ENCODE data around the gene VPS33B. TPM values are rescaled to one million over a fixed set of nuclear protein-coding genes. Genes with fewer than 3 reads are reported as not detected.

Gene VPS33B
- total RNA-seq, 1 experiment from 2014 or later = 18.8 TPM

DNA sequence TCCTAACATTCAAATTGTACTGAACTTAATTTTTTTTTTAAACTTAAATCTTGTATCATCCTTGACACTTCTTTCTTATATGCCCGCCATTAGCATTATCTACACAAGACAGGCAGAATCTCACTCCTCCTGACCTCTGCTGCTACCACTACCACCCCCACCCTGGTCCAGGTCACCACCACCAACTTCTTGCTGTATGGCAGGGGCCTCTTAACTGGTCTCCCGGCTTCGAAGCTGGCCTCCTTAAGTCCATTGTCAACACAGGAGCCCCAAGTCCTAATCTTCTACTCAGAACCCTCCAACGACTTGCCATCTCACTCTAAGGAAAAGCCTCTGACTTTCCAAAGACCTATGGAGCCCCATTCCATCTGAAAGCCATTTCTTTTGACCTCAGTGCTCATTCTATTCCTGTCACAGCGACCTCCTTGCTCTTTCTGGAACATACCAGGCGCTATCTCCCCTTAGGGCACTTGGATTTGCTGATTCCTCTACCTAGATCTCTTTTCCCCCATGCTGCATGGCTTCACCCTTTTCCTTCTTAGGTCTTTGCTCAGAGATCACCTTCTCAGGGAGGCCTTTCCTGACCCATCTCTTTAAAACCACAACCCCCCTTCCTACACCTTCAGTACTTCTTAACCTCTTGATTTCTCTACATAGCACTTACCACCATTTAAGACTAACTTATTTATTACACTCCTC lies 30.7 kb downstream of the VPS33B start:
- in situ Hi-C loops (cut with HindIII; ENCODE audit: low pct_unique_long_range_greater_than_20kb, low sequenced_read_pairs) = no loop called here
- DNase-seq (ENCODE audit: low read depth, low spot score) = no peak

DNA sequence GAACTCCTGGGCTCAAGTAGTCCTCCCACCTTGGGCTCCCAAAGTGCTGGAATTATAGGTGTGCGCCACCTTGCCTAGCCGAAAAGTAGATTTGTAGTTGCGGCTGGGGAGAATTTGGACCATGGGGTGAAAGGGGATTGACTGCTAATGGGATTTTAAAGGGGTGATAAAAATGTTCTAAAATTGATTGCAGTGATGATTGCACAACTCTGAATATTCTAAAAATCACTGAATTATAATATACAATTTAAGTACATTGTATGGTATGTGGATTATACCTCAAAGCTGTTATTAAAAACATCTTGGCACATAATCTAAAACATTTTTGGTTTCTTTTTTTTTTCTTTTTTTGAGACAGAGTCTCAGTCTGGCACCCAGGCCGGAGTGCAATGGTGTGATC lies 31.9 kb downstream of the VPS33B start:
- no peak for DNase-seq (ENCODE audit: low read depth, low spot score)
- in situ Hi-C loops (cut with HindIII; ENCODE audit: low pct_unique_long_range_greater_than_20kb, low sequenced_read_pairs) = no loop called here

DNA sequence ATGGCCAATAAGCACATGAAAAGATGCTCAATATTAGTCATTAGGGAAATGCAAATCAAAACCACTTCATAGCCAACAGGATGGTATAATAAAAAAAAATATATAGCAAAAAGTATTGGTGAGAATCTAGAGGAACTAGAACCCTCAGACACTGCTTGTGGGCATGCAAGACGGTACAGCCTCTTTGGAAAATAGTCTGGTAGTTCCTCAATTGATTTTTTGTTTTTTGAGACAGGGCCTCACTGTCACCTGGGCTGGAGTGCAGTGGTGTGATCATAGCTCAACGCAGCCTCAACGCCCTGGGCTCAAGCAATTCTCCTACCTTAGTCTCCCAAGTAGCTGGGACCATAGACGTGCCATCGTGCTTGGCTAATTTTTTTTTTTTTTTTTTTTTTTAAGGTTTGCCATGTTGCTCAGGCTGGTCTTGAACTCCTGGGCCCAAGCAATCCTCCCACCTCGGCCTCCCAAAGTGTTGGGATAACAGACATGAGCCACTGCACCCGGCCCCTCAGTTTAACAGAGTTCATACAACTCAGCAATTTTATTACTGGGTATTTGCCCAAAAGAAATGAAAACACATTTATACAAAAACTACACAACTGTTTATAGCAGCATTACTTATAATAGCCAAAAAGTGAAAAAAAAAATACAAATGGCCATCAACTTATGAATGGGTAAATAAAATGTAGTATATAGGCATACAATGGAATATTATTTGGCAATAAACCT lies 33.2 kb downstream of the VPS33B start:
- in situ Hi-C loops (cut with HindIII; ENCODE audit: low pct_unique_long_range_greater_than_20kb, low sequenced_read_pairs) = no loop called here
- DNase-seq (ENCODE audit: low read depth, low spot score) = no peak

DNA sequence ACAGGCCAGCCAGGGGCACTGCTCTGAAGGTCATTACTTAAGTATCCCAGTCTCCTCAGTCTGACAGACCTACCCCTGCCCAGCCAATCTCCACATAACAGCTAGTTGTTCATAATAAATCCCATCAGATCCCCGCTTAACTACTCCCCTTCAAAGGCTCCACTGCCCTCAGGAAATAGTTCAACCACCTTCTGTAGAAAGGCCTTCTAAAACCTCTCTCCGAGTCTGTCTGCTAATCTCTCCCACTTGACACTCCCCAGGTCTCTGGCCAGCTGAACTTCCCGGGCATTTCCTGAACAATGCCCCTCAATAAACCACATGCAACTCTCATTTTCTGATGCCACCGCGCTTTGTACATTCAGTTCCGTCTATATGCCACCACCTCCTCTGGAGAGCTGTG lies 34.1 kb downstream of the VPS33B start:
- in situ Hi-C loops (cut with HindIII; ENCODE audit: low pct_unique_long_range_greater_than_20kb, low sequenced_read_pairs) = no loop called here
- DNase-seq (ENCODE audit: low read depth, low spot score) = no peak

DNA sequence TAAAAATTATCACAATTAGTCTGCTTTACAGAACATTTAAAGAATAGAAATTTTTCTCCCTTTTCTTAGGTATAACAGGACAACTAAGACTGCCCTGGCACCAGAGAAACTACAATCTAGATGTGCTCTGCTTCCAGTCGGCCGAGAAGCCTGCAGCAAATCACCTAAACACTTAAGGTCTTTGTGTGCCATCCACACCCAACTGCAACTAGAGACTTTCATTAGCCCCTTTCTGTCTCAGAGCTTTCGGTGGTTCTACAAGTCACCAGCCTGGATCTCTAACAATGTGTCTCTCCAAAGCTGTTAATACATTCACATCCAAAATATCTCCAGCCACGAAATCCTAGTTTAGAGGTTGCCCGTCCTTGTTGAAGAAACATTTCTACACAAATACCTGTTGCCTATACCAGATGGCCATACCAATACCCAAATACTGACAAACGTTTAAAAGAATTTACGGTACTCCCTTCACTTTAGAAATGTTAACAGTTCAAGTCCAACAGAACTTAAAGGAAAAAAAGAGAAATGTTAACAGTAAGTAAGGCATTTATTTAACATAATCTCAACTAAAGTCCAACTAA lies 34.7 kb downstream of the VPS33B start:
- in situ Hi-C loops (cut with HindIII; ENCODE audit: low pct_unique_long_range_greater_than_20kb, low sequenced_read_pairs) = no loop called here
- peak; percentile 64 for DNase-seq (ENCODE audit: low read depth, low spot score)

DNA sequence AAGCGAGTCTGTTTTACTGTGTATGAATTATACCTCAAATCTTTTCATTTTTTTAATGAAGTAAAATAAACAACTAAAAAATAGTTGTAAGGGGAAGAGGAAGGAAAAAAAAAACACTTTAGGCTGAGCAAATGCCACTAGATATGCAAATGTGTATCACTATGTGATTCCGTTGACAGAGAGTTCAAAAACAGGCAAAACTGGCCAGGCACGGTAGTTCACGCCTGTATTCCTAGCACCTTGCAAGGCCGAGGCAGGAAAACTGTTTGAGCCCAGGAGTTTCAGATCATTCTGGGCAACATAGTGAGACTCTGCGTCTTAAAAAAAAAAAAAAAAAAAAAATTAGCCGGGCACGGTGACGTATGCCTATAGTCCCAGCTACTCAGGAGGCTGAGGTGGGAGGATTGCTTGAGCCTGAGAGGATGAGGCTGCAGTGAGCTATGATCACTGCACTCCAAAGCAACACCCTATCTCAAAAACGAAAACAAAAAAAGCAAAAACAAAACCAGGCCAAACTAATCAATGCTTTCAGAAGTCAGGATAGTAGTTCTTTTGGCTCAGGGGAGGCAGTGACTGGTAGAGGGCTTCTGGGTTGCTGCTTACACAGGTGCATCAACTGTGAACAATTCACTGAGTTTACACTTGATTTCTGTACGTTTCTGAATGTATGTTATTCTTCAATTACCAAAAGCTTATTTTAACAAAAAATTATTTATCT lies 35.4 kb downstream of the VPS33B start:
- in situ Hi-C loops (cut with HindIII; ENCODE audit: low pct_unique_long_range_greater_than_20kb, low sequenced_read_pairs) = no loop called here
- no peak for DNase-seq (ENCODE audit: low read depth, low spot score)

DNA sequence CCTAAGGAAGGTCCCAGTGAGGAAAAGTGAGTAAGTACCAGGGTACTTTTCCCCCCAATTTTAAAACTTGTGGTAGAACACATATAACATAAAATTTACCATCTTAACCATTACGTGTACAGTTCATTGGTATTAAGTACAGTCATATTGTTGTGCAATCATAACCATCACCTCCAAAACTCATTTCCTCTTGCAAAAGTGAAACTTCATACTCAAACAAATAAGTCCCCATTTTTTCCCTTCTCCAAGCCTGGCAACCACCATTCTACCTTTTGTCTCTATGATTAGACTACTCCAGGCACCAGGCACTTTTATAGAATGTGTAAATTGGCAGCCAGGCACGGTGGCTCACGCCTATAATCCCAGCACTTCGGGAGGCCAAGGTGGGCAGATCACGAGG lies 40.3 kb downstream of the VPS33B start:
- no peak for DNase-seq (ENCODE audit: low read depth, low spot score)
- in situ Hi-C loops (cut with HindIII; ENCODE audit: low pct_unique_long_range_greater_than_20kb, low sequenced_read_pairs) = no loop called here

DNA sequence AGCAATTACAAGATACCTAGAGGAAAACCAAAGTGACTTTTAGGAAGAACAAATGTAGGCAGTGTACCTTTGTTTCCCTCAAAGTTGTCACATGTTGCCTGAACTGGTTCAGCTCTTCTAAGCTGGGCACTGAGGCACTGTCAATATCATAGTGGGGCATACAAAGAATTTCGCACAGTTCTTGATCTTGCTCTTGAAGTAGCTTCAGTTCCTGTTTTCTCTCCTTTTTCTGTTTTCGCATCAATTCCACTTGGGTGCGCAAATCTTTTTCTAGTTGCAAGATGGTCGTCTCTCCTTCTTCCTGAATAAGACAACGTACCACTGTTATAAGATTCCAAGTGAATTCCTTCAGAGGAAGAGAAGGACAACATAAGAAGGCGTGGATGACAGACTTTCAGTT lies 40.7 kb downstream of the VPS33B start:
- in situ Hi-C loops (cut with HindIII; ENCODE audit: low pct_unique_long_range_greater_than_20kb, low sequenced_read_pairs) = no loop called here
- no peak for DNase-seq (ENCODE audit: low read depth, low spot score)

DNA sequence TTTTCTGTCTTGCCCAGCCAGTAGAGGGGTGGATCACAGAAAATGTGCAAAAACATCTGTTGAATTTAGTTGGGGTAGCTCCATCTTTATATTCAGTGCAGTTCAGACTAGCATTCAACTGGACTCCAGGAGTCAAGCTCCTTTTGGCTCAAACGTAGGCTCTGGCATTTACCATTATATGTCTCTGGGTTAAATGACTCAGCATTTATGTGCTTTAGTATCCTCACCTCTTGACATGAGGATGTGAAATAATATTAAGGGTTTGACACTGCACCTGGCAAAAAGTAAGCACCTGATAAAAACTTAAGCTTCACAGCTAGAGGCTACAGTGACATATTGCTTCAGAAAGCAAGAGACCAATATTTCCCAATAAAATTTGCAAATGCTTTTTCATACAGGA lies 42.8 kb downstream of the VPS33B start:
- in situ Hi-C loops (cut with HindIII; ENCODE audit: low pct_unique_long_range_greater_than_20kb, low sequenced_read_pairs) = no loop called here
- DNase-seq (ENCODE audit: low read depth, low spot score) = no peak

DNA sequence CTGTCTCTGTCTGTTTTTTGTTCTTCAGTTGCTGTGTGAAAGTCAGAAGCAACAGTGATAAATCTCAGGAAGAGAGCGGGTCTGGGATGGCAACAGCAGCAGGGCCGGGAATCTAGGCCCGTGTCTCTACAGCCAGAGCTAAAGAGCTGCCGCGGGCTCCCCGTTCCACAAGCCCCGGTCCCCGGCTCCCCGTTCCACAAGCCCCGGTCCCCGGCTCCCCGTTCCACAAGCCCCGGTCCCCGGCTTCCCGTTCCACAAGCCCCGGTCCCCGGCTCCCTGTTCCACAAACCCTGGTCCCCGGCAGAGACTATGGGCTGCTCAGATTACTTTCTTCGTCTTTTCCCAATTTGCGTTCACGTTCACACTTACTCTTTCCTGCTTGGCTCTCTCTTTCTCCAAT lies 48.2 kb downstream of the VPS33B start:
- DNase-seq (ENCODE audit: low read depth, low spot score) = no peak
- in situ Hi-C loops (cut with HindIII; ENCODE audit: low pct_unique_long_range_greater_than_20kb, low sequenced_read_pairs) = no loop called here

DNA sequence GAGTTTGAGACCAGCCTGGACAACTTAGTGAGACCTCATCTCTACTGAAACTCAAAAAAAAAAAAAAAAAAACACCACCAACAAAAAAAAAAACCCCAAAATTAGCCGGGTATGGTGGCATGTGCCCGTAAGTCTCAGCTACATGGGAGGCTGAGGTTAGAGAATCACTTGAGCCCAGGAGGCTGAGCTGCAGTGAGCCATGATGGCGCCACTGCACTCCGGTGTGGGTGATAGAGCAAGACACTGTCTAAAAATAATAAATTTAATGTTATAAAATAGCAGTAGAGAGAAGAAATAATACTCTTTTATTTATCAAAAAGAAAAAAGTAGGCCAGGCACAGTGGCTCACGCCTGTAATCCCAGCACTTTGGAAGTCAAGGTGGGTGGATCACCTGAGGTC lies 50.3 kb downstream of the VPS33B start:
- in situ Hi-C loops (cut with HindIII; ENCODE audit: low pct_unique_long_range_greater_than_20kb, low sequenced_read_pairs) = no loop called here
- no peak for DNase-seq (ENCODE audit: low read depth, low spot score)

DNA sequence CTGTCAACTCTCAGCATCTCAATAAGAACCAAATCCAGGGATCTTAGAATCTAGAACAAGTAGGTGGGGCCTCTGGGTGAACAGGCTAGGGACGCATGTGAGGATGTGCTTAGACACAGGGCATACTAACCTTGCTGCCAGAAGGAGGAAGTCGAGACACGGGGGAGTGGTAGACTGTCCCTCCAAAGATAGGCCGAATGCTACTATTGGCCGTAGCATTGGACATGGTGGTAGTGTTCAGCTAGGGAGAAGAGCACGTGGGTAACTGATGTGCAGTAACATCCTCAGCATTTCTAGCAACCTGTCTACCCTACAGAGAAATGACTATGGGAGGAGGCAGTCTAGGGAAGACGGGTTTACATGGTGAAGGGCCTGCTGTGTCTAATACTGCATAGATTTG lies 52.1 kb downstream of the VPS33B start:
- no peak for DNase-seq (ENCODE audit: low read depth, low spot score)
- in situ Hi-C loops (cut with HindIII; ENCODE audit: low pct_unique_long_range_greater_than_20kb, low sequenced_read_pairs) = no loop called here

DNA sequence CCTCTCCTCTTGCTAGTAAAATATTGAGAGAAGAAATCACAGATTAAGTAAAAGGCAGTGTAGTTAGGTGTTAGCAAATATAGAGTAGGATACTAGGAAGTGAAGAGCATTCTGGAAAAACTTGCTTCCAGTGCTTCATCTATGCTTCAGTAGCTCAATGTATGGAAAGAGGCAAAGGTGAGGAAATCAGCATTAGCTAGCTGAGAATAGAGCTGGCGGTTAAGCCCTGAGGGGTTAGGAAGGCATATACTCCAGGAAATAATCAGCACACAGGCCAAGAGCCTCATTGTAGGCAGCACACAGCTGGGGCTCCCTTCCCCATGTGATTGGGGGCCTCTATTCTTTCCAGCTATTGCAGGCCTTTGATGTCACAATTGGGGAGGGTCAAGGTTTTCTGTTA lies 54.0 kb downstream of the VPS33B start:
- DNase-seq (ENCODE audit: low read depth, low spot score) = no peak
- in situ Hi-C loops (cut with HindIII; ENCODE audit: low pct_unique_long_range_greater_than_20kb, low sequenced_read_pairs) = no loop called here

DNA sequence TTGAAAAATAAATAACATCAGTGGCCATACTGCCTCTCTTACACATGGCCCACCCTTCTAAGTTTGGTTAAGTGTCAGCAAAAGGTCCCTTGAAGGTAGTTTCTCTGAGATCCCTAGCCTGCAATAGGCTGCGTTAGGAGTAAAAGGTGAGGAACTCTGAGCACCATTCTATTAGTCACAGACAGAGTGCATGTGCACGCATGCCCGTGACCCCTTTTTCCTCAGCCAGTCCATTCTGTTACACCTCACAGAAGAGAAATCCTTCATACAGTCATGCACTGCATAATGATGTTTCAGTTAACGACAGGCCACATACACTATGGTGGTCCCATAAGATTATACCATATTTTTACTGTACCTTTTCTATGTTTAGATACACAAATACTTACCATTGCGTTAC lies 55.2 kb downstream of the VPS33B start:
- in situ Hi-C loops (cut with HindIII; ENCODE audit: low pct_unique_long_range_greater_than_20kb, low sequenced_read_pairs) = no loop called here
- DNase-seq (ENCODE audit: low read depth, low spot score) = no peak

DNA sequence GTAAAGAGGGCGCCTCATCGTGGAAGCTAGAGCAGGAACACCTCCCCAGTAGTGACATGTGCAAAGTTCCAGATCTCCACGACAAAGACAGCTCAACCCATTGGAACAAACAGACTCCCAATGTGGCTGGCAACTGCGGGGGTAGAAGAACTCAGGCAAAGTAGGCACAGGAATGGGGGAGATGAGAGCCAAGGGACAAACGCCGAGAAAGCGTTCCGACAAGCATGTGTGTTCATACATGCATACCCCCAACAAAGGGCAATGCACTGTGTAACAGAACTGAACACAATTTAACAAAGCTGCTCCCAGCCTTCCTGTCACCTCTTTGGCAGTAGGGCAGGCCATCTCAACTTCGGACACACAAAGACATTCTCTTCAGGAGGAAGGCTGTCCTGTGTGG lies 56.1 kb downstream of the VPS33B start:
- in situ Hi-C loops (cut with HindIII; ENCODE audit: low pct_unique_long_range_greater_than_20kb, low sequenced_read_pairs) = no loop called here
- DNase-seq (ENCODE audit: low read depth, low spot score) = no peak

DNA sequence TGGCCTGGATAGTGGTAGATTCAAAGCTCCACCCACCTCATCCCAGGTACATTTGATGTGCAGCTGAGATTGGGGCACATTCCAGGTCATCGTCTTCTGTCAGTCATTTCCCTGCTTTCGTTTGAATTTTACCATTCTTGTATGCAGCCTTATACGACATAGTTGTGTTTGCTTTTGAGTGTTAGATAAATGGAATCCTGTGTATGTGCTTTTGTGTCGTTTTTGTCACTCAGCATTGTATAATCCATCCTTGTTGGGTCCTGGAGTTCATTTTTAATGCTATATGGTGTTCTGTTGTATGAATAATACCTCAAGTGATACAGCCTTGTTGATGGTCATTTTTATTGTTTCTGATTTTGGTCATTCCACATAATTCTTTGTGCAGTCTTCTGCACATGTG lies 60.4 kb downstream of the VPS33B start:
- no peak for DNase-seq (ENCODE audit: low read depth, low spot score)
- in situ Hi-C loops (cut with HindIII; ENCODE audit: low pct_unique_long_range_greater_than_20kb, low sequenced_read_pairs) = no loop called here

DNA sequence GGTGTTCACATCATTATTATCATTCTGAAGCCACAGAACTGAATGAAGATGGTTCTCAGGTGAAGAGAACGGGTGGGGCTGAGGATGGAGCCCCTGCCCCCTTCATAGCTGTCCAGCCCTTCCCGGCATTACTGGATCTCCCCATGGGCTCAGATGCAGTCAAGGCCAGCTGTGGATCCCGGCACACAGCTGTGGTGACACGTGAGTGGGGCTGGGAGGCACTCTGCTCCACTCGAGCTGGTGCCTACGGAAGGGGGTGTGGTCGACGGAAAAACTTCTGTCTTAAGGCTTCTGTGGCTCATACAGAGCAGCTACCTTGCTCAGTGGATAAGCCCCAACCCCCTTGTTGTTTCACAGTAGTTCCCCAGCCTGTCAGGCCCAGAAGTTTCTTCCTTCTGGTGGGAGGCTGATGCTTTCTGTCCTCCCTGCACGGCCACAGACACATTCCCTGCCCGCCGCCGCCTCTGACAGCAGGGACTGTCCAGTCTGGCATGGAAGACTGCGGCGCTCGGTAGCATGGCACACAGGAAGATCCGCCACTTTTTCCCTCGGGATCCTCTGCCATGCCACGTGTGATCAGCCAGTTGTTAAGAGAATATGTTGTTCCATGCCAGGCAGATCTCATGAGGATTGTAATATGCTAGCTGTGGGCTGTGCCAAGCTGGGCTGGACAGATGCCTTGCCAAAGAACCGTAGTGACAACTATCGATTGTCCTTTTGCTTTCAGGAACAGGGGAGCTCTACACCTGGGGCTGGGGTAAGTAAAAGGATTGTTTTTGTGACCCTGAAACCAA lies 61.9 kb downstream of the VPS33B start:
- in situ Hi-C loops (cut with HindIII; ENCODE audit: low pct_unique_long_range_greater_than_20kb, low sequenced_read_pairs) = no loop called here

DNA sequence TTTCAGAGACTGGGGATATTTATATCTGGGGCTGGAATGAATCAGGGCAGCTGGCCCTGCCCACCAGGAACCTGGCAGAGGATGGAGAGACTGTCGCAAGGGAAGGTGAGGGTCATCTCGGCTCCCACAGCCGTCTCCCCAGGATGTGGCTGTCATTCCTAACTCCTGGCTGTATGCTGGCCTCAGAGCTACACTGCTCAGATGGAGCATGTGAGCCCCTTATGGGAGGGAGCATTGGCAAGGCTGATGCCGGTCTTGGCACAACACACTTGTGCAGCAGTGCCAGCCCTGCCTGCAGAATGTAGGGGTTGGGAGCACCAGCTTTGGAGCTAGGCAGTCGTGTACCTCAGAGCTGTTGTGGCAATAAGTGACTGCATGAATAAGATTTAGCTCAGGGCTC lies 62.5 kb downstream of the VPS33B start:
- in situ Hi-C loops (cut with HindIII; ENCODE audit: low pct_unique_long_range_greater_than_20kb, low sequenced_read_pairs) = no loop called here
- DNase-seq (ENCODE audit: low read depth, low spot score) = no peak

More for the DNA sequence above, 61.9 kb downstream of the VPS33B start:
- DNase-seq (ENCODE audit: low read depth, low spot score) = no peak
